ENCODE data around the gene KIF12. TPM values are rescaled to one million over a fixed set of nuclear protein-coding genes. Genes with fewer than 3 reads are reported as not detected.

KIF12 gene
- total and polyA plus RNA-seq, 2 experiments from 2014 or later: 4.2 to 4.3 TPM

DNA sequence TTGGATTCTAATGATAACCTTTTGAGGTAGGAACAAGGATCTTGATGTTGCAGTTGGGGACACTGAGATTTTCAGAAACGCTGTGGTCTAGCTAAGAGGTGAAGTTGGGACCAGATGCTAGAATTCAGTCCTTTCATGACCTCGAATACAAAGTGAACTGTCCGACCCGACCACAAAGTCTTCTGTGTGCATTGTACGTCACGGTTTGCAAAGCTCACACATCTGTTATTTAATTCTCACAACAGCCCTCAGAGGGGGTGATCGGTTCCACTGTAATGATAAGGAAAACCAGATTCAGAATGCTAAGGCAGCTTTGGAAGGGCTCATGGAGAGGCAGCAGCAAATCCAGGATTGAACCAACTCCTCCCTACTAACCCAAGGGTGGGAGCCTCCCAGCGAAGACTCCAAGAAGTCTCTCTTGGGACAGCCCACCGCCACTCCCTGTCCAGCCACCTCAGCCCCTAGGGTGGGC, 16.6 kb upstream of the KIF12 start:
- H3K27me3 ChIP-seq (ENCODE audit: insufficient read depth): no peaks in the 10 kb centered on the region
- no peaks in the 10 kb centered on the region for H3K9me2 ChIP-seq (ENCODE audit: insufficient read depth)
- no peak overlapping the region for H2AFZ ChIP-seq
- DNase-seq (ENCODE audit: low spot score) (no peak), ATAC-seq (no peak)
- no peaks in the 10 kb centered on the region for H3K36me3 ChIP-seq (ENCODE audit: insufficient read depth)
- Mint-ChIP-seq H3K36me3 (ENCODE audit: low read depth) (no peaks in the 10 kb centered on the region; the same call in 2 of the 3 replicates), H3K9me3 (no peaks in the 10 kb centered on the region), H3K4me3 (no peak overlapping the region), H3K27me3 (ENCODE audit: insufficient read depth, low read depth, poor library complexity) (peaks cover 5% of the 10 kb centered on the region), H3K4me1 (peaks cover 5% of the 10 kb centered on the region; the same call in 1 of the 3 replicates), H3K27ac (no peak overlapping the region)
- H4K20me1 ChIP-seq (replicated peaks; ENCODE audit: insufficient read depth): no peaks in the 10 kb centered on the region
- TF ChIP-seq, protein P1, sequence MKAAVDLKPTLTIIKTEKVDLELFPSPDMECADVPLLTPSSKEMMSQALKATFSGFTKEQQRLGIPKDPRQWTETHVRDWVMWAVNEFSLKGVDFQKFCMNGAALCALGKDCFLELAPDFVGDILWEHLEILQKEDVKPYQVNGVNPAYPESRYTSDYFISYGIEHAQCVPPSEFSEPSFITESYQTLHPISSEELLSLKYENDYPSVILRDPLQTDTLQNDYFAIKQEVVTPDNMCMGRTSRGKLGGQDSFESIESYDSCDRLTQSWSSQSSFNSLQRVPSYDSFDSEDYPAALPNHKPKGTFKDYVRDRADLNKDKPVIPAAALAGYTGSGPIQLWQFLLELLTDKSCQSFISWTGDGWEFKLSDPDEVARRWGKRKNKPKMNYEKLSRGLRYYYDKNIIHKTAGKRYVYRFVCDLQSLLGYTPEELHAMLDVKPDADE (IDR thresholded peaks at IDR 0.05): no peak
- TF ChIP-seq NANOG (IDR thresholded peaks at IDR 0.05; ENCODE audit: borderline replicate concordance) (no peak), STAT1 (IDR thresholded peaks at IDR 0.05; ENCODE audit: unreplicated experiment) (no peak), EZH2phosphoT487 (IDR thresholded peaks at IDR 0.05; ENCODE audit: unreplicated experiment) (no peak), ZNF331 (CRISPR knock-in tag; IDR thresholded peaks at IDR 0.05; ENCODE audit: low read depth) (no peak), CREB1 (CRISPR knock-in tag; IDR thresholded peaks at IDR 0.05; ENCODE audit: low read depth) (no peak), EZH2 (IDR thresholded peaks at IDR 0.05; ENCODE audit: low read depth, unreplicated experiment) (no peak), ZNF114 (CRISPR knock-in tag; IDR thresholded peaks at IDR 0.05) (no peak), JUNB (IDR thresholded peaks at IDR 0.05; ENCODE audit: unreplicated experiment) (no peak), POLR2AphosphoS5 (IDR thresholded peaks at IDR 0.05; ENCODE audit: low read depth) (no peak)
- TF ChIP-seq, protein P2, sequence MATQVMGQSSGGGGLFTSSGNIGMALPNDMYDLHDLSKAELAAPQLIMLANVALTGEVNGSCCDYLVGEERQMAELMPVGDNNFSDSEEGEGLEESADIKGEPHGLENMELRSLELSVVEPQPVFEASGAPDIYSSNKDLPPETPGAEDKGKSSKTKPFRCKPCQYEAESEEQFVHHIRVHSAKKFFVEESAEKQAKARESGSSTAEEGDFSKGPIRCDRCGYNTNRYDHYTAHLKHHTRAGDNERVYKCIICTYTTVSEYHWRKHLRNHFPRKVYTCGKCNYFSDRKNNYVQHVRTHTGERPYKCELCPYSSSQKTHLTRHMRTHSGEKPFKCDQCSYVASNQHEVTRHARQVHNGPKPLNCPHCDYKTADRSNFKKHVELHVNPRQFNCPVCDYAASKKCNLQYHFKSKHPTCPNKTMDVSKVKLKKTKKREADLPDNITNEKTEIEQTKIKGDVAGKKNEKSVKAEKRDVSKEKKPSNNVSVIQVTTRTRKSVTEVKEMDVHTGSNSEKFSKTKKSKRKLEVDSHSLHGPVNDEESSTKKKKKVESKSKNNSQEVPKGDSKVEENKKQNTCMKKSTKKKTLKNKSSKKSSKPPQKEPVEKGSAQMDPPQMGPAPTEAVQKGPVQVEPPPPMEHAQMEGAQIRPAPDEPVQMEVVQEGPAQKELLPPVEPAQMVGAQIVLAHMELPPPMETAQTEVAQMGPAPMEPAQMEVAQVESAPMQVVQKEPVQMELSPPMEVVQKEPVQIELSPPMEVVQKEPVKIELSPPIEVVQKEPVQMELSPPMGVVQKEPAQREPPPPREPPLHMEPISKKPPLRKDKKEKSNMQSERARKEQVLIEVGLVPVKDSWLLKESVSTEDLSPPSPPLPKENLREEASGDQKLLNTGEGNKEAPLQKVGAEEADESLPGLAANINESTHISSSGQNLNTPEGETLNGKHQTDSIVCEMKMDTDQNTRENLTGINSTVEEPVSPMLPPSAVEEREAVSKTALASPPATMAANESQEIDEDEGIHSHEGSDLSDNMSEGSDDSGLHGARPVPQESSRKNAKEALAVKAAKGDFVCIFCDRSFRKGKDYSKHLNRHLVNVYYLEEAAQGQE (IDR thresholded peaks at IDR 0.05; ENCODE audit: unreplicated experiment): no peak
- TF ChIP-seq, protein P3, sequence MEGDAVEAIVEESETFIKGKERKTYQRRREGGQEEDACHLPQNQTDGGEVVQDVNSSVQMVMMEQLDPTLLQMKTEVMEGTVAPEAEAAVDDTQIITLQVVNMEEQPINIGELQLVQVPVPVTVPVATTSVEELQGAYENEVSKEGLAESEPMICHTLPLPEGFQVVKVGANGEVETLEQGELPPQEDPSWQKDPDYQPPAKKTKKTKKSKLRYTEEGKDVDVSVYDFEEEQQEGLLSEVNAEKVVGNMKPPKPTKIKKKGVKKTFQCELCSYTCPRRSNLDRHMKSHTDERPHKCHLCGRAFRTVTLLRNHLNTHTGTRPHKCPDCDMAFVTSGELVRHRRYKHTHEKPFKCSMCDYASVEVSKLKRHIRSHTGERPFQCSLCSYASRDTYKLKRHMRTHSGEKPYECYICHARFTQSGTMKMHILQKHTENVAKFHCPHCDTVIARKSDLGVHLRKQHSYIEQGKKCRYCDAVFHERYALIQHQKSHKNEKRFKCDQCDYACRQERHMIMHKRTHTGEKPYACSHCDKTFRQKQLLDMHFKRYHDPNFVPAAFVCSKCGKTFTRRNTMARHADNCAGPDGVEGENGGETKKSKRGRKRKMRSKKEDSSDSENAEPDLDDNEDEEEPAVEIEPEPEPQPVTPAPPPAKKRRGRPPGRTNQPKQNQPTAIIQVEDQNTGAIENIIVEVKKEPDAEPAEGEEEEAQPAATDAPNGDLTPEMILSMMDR (conservative IDR thresholded peaks at IDR 0.05; ENCODE audit: low read depth in 2 of 2): no peak
- TF ChIP-seq, protein P4, sequence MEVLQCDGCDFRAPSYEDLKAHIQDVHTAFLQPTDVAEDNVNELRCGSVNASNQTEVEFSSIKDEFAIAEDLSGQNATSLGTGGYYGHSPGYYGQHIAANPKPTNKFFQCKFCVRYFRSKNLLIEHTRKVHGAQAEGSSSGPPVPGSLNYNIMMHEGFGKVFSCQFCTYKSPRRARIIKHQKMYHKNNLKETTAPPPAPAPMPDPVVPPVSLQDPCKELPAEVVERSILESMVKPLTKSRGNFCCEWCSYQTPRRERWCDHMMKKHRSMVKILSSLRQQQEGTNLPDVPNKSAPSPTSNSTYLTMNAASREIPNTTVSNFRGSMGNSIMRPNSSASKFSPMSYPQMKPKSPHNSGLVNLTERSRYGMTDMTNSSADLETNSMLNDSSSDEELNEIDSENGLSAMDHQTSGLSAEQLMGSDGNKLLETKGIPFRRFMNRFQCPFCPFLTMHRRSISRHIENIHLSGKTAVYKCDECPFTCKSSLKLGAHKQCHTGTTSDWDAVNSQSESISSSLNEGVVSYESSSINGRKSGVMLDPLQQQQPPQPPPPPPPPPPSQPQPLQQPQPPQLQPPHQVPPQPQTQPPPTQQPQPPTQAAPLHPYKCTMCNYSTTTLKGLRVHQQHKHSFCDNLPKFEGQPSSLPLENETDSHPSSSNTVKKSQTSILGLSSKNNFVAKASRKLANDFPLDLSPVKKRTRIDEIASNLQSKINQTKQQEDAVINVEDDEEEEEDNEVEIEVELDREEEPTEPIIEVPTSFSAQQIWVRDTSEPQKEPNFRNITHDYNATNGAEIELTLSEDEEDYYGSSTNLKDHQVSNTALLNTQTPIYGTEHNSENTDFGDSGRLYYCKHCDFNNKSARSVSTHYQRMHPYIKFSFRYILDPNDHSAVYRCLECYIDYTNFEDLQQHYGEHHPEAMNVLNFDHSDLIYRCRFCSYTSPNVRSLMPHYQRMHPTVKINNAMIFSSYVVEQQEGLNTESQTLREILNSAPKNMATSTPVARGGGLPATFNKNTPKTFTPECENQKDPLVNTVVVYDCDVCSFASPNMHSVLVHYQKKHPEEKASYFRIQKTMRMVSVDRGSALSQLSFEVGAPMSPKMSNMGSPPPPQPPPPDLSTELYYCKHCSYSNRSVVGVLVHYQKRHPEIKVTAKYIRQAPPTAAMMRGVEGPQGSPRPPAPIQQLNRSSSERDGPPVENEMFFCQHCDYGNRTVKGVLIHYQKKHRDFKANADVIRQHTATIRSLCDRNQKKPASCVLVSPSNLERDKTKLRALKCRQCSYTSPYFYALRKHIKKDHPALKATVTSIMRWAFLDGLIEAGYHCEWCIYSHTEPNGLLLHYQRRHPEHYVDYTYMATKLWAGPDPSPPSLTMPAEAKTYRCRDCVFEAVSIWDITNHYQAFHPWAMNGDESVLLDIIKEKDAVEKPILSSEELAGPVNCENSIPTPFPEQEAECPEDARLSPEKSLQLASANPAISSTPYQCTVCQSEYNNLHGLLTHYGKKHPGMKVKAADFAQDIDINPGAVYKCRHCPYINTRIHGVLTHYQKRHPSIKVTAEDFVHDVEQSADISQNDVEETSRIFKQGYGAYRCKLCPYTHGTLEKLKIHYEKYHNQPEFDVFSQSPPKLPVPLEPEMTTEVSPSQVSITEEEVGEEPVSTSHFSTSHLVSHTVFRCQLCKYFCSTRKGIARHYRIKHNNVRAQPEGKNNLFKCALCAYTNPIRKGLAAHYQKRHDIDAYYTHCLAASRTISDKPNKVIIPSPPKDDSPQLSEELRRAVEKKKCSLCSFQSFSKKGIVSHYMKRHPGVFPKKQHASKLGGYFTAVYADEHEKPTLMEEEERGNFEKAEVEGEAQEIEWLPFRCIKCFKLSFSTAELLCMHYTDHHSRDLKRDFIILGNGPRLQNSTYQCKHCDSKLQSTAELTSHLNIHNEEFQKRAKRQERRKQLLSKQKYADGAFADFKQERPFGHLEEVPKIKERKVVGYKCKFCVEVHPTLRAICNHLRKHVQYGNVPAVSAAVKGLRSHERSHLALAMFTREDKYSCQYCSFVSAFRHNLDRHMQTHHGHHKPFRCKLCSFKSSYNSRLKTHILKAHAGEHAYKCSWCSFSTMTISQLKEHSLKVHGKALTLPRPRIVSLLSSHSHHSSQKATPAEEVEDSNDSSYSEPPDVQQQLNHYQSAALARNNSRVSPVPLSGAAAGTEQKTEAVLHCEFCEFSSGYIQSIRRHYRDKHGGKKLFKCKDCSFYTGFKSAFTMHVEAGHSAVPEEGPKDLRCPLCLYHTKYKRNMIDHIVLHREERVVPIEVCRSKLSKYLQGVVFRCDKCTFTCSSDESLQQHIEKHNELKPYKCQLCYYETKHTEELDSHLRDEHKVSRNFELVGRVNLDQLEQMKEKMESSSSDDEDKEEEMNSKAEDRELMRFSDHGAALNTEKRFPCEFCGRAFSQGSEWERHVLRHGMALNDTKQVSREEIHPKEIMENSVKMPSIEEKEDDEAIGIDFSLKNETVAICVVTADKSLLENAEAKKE (CRISPR knock-in tag; IDR thresholded peaks at IDR 0.05): no peak
- no peak overlapping the region for H3K27ac ChIP-seq (ENCODE audit: low read depth)
- H3K4me3 ChIP-seq: no peak overlapping the region
- H3F3A ChIP-seq (replicated peaks; ENCODE audit: low read depth): no peaks in the 10 kb centered on the region
- no peak overlapping the region for H3K4me2 ChIP-seq
- H3K79me2 ChIP-seq (replicated peaks; ENCODE audit: insufficient read depth): no peaks in the 10 kb centered on the region
- H3K4me1 ChIP-seq (ENCODE audit: insufficient read depth): no peaks in the 10 kb centered on the region
